K562 (cell line): Measurements from ENCODE around the gene L3MBTL1. TPM values are rescaled to one million over a fixed set of nuclear protein-coding genes. Genes with fewer than 3 reads are reported as not detected.

Experiments
- ATAC-seq: fragments of 200-7000 bp; cut with Tn5 transposase; 3 replicates; pipeline ENCODE4 v1.9.1; 2020; ENCODE audit warnings: moderate library complexity
- BruUV-seq: library from RNA; stranded (reverse); fragments of 400-500 nt; replicated peaks from 2 replicates; lab custom pipeline; 2021; lab: Mats Ljungman, UMichigan
- CTCF ChIA-PET: fragments of 300-600 bp; formaldehyde crosslinking; extraction: SDS; loops from one replicate; lab custom pipeline; 2021; ENCODE audit warnings: low intra/inter-chr PET ratio; lab: Yijun Ruan, JAX
- POLR2A ChIA-PET: fragments of 300-600, 350-650 bp; sonication (Branson Sonifier 250); formaldehyde crosslinking; extraction: SDS; loops from one replicate; lab custom pipeline; 2021; ENCODE audit warnings: antibody characterized with exemption, inconsistent platforms; lab: Yijun Ruan, JAX
- DNase-seq, 4 experiments: peaks; one replicate each; pipeline versions ENCODE4 v3.0.0 to v3.0.0-alpha.2; 2011 to 2018; ENCODE audit warnings: low spot score in 3 of 4, mixed read lengths in 3 of 4; ENCODE audit errors: extremely low read depth in 1 of 4
- FAIRE-seq: peaks from 2 replicates; lab custom pipeline; 2011; peaks lifted over from hg19 to GRCh38; lab: Jason Lieb, UNC
- H2AFZ ChIP-seq: 2 replicates; pipeline ENCODE4 v1.6.0; 2011; ENCODE audit warnings: low read depth, low read length, control low read depth, inconsistent platforms
- H3K27ac ChIP-seq: fragments of 200-600 bp; 3 replicates; pipeline ENCODE4 v1.8.0; 2011; ENCODE audit warnings: low read depth, mild to moderate bottlenecking, control low read depth, inconsistent platforms, low read length, moderate library complexity, mixed read lengths; ENCODE audit errors: extremely low read depth
- H3K27me3 ChIP-seq, 2 experiments: fragments of 300-600 bp in 1 of 2; 2 replicates in 1 of 2; 3 replicates in 1 of 2; pipeline versions ENCODE4 v1.6.0 to v1.8.0; 2011; ENCODE audit warnings: inconsistent platforms in 2 of 2, low read length in 2 of 2, mild to moderate bottlenecking in 1 of 2, mixed read lengths in 1 of 2, moderate library complexity in 1 of 2; ENCODE audit not compliant: control insufficient read depth in 2 of 2, insufficient read depth in 2 of 2
- H3K36me3 ChIP-seq: fragments of 300-600 bp; 3 replicates; pipeline ENCODE4 v1.8.0; 2011; ENCODE audit warnings: mild to moderate bottlenecking, low read length, inconsistent platforms; ENCODE audit not compliant: control insufficient read depth, insufficient read depth
- H3K4me1 ChIP-seq, 2 experiments: fragments of 200-600 bp in 1 of 2; replicated peaks in 1 of 2; 2 replicates in 1 of 2; 3 replicates in 1 of 2; pipeline versions ENCODE4 v1.5.1 to v1.8.0; 2011; ENCODE audit warnings: inconsistent platforms in 2 of 2, low read length in 2 of 2, mild to moderate bottlenecking in 1 of 2, mixed read lengths in 1 of 2, moderate library complexity in 1 of 2; ENCODE audit not compliant: control insufficient read depth in 2 of 2, insufficient read depth in 2 of 2
- H3K4me2 ChIP-seq: 2 replicates; pipeline ENCODE4 v1.6.1; 2011; ENCODE audit warnings: low read length, control low read depth, inconsistent platforms, mixed read lengths; ENCODE audit not compliant: insufficient read depth
- H3K4me3 ChIP-seq: fragments of 200-600 bp; sonication (generic), shearing (Covaris generic); 2 replicates; pipeline ENCODE4 v1.5.1; 2016; ENCODE audit warnings: control low read depth, inconsistent platforms
- H3K79me2 ChIP-seq: fragments of 200-600 bp; 3 replicates; pipeline ENCODE4 v1.8.0; 2011; ENCODE audit warnings: low read length, inconsistent platforms; ENCODE audit not compliant: control insufficient read depth, insufficient read depth
- H3K9ac ChIP-seq, 2 experiments: 2 replicates each; pipeline versions ENCODE4 v1.6.0 to v1.6.1; 2011; ENCODE audit warnings: low read depth in 2 of 2, low read length in 2 of 2, control low read depth in 1 of 2, inconsistent platforms in 1 of 2, mild to moderate bottlenecking in 1 of 2, mixed read lengths in 1 of 2; ENCODE audit not compliant: insufficient read depth in 1 of 2
- H3K9me1 ChIP-seq: one replicate; pipeline ENCODE4 v1.6.0; 2011; ENCODE audit warnings: inconsistent platforms, mild to moderate bottlenecking, low read length, moderate library complexity; ENCODE audit not compliant: control insufficient read depth, insufficient read depth
- H3K9me3 ChIP-seq: replicated peaks from 2 replicates; pipeline ENCODE4 v1.5.1; 2011; ENCODE audit warnings: low read depth, low read length, inconsistent platforms; ENCODE audit not compliant: control insufficient read depth, insufficient read depth
- H4K20me1 ChIP-seq: replicated peaks from 2 replicates; pipeline ENCODE4 v1.6.1; 2011; ENCODE audit warnings: low read length, inconsistent platforms, mixed read lengths; ENCODE audit not compliant: control insufficient read depth, insufficient read depth
- EGR1 ChIP-seq: fragments of 450-650 bp; conservative IDR thresholded peaks from 2 replicates; pipeline ENCODE4 v1.6.1; 2017; ENCODE audit warnings: mild to moderate bottlenecking
- PURB ChIP-seq: sonication (generic); formaldehyde crosslinking; IDR thresholded peaks from 2 replicates; pipeline ENCODE4 v1.9.0; 2021; ENCODE audit warnings: low read depth, mild to moderate bottlenecking, missing genetic modification reagents
- RAD21 ChIP-seq, 2 experiments: fragments of 250-450 bp in 1 of 2; fragments of 450-650 bp in 1 of 2; sonication (Bioruptor Pico) in 1 of 2; formaldehyde crosslinking in 1 of 2; IDR thresholded peaks in 1 of 2; conservative IDR thresholded peaks in 1 of 2; 2 replicates each; pipeline versions ENCODE4 v1.4.0 to v1.8.0; 2020 to 2022; ENCODE audit warnings: mild to moderate bottlenecking in 2 of 2, moderate library complexity in 1 of 2
- RBM25 ChIP-seq: fragments of 200-400 bp; formaldehyde crosslinking; IDR thresholded peaks from 2 replicates; pipeline ENCODE4 v1.6.1; 2018; ENCODE audit warnings: low read length, low read depth, moderate library complexity; ENCODE audit not compliant: severe bottlenecking
- TGIF2 ChIP-seq: sonication (generic); formaldehyde crosslinking; IDR thresholded peaks from 2 replicates; pipeline ENCODE4 v1.8.1; 2022; ENCODE audit warnings: mild to moderate bottlenecking, missing genetic modification reagents, moderate library complexity
- ZNF124 ChIP-seq: sonication (generic); formaldehyde crosslinking; IDR thresholded peaks from 2 replicates; pipeline ENCODE4 v1.8.1; 2022; ENCODE audit warnings: missing genetic modification reagents
- WGBS: fragments of 100-300 bp; shearing (Covaris generic); methylation state at CpG from one replicate; pipeline ENCODE4 v1.1.6; 2016; ENCODE audit warnings: low coverage, mixed read lengths; ENCODE audit not compliant: insufficient coverage; ENCODE audit errors: missing lambda C conversion rate; 5-methylcytosine and 5-hydroxymethylcytosine counted together
- in situ Hi-C: fragments of 300-500 bp; cut with MboI; formaldehyde crosslinking; loops from 4 replicates; pipeline ENCODE4 v1.15.0; 2018; ENCODE audit warnings: inconsistent platforms, mixed read lengths
- intact Hi-C: fragments of 100-400 bp; cut with micrococcal nuclease; formaldehyde crosslinking; loops from 2 replicates; pipeline ENCODE4 v1.14.2; 2022
- polyA plus RNA-seq, 8 experiments: library from polyadenylated mRNA; depleted of rRNA in 4 of 8; stranded (reverse) in 5 of 8; unstranded in 3 of 8; fragments of >200 nt; fragmentation: Nextera tagmentation in 2 of 8; fragmentation: Illumina TruSeq in 1 of 8; extraction: Ambion mirVana in 2 of 8; extraction: Trizol in 1 of 8; gene quantifications; 2 replicates each; pipeline versions ENCODE4 v1.2.1 to v1.2.3, GENCODE V29; 2011 to 2014; ENCODE audit warnings: inconsistent platforms in 1 of 8, missing spikeins in 1 of 8
- total RNA-seq, 7 experiments: library from RNA; depleted of rRNA in 6 of 7; stranded (reverse); fragments of >200 nt in 6 of 7; fragmentation: Illumina TruSeq in 2 of 7; extraction: Trizol in 2 of 7; gene quantifications; 2 replicates each; pipeline versions ENCODE4 v1.2.1 to v1.2.3, GENCODE V29; 2011 to 2021; ENCODE audit warnings: low replicate concordance in 1 of 7
- TF ChIP-seq, protein P1 (sequence below): sonication (generic); IDR thresholded peaks from 2 replicates; pipeline ENCODE4 v1.6.1; 2016
- TF ChIP-seq, protein P2 (sequence below): fragments of 450-650 bp; formaldehyde crosslinking; IDR thresholded peaks from 2 replicates; pipeline ENCODE4 v1.4.0; 2020; ENCODE audit warnings: mild to moderate bottlenecking, moderate library complexity
- TF ChIP-seq, protein P3 (sequence below), 2 experiments: fragments of 450-650 bp; formaldehyde crosslinking in 1 of 2; IDR thresholded peaks; 2 replicates each; pipeline versions ENCODE4 v1.4.0 to v1.6.1; 2014 to 2020; ENCODE audit warnings: mild to moderate bottlenecking in 2 of 2, borderline replicate concordance in 1 of 2, low read depth in 1 of 2

Gene L3MBTL1
- total and polyA plus RNA-seq, 9 of the 15 experiments (the other 6 are each of a cell fraction or from before 2014, with no cell fraction given): 0.77 to 10.0 (median 4.4) TPM

DNA sequence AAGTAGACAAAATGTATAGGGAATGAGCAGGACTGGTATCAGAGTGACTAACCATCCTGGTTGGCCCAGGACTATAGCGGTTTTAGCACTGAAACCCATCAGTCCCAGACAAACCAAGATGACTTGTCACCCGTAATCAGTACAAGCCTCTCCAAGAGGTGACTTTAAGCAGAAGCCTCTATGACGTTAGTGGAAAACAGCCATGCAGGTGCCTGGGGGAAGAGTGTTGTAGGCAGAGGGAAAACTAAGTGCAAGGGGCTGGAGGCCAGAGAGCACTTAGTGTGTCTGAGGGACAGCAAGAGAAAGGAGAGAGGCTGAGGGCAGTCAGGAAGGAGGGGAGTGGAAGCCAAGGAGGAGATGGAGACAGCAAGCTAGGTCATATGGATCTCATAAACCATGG lies 53.5 kb downstream of the L3MBTL1 start (continued):
- TF ChIP-seq, protein P1, sequence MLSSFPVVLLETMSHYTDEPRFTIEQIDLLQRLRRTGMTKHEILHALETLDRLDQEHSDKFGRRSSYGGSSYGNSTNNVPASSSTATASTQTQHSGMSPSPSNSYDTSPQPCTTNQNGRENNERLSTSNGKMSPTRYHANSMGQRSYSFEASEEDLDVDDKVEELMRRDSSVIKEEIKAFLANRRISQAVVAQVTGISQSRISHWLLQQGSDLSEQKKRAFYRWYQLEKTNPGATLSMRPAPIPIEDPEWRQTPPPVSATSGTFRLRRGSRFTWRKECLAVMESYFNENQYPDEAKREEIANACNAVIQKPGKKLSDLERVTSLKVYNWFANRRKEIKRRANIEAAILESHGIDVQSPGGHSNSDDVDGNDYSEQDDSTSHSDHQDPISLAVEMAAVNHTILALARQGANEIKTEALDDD: no peak
- TF ChIP-seq, protein P2, sequence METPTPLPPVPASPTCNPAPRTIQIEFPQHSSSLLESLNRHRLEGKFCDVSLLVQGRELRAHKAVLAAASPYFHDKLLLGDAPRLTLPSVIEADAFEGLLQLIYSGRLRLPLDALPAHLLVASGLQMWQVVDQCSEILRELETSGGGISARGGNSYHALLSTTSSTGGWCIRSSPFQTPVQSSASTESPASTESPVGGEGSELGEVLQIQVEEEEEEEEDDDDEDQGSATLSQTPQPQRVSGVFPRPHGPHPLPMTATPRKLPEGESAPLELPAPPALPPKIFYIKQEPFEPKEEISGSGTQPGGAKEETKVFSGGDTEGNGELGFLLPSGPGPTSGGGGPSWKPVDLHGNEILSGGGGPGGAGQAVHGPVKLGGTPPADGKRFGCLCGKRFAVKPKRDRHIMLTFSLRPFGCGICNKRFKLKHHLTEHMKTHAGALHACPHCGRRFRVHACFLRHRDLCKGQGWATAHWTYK (CRISPR knock-in tag): no peak
- TF ChIP-seq TGIF2 (CRISPR knock-in tag): no peak
- TF ChIP-seq EGR1: no peak
- no peak for TF ChIP-seq ZNF124 (CRISPR knock-in tag)
- TF ChIP-seq PURB (CRISPR knock-in tag): no peak

DNA sequence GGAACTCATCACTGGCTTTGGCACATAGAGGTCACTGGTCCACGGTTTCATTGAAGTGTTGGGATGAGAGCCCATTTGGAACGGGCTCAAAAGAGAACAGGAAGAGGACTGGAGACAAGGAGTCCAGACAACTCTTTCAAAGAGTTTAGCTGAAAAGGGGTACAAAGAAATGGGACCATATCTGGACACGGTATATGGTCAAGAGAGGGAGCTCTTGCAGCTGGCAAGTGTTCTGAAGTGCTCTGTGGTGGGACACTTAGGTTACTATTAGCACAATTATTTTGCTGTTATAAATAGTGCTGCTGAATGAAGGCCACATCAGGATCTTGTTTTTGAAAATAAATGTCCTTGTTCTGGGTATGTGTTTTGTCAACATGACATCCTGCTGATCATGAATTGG lies 55.9 kb downstream of the L3MBTL1 start:
- peaks cover 6 to 14% of the 10 kb centered on the region in 2 experiments for H3K4me1 ChIP-seq
- intact Hi-C loops: no loop called here
- TF ChIP-seq RBM25: no peak
- TF ChIP-seq, protein P3, sequence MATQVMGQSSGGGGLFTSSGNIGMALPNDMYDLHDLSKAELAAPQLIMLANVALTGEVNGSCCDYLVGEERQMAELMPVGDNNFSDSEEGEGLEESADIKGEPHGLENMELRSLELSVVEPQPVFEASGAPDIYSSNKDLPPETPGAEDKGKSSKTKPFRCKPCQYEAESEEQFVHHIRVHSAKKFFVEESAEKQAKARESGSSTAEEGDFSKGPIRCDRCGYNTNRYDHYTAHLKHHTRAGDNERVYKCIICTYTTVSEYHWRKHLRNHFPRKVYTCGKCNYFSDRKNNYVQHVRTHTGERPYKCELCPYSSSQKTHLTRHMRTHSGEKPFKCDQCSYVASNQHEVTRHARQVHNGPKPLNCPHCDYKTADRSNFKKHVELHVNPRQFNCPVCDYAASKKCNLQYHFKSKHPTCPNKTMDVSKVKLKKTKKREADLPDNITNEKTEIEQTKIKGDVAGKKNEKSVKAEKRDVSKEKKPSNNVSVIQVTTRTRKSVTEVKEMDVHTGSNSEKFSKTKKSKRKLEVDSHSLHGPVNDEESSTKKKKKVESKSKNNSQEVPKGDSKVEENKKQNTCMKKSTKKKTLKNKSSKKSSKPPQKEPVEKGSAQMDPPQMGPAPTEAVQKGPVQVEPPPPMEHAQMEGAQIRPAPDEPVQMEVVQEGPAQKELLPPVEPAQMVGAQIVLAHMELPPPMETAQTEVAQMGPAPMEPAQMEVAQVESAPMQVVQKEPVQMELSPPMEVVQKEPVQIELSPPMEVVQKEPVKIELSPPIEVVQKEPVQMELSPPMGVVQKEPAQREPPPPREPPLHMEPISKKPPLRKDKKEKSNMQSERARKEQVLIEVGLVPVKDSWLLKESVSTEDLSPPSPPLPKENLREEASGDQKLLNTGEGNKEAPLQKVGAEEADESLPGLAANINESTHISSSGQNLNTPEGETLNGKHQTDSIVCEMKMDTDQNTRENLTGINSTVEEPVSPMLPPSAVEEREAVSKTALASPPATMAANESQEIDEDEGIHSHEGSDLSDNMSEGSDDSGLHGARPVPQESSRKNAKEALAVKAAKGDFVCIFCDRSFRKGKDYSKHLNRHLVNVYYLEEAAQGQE (IDR thresholded peaks at IDR 0.05; ENCODE audit: borderline replicate concordance): peak; percentile 31; the same call in 1 of the 2 replicates
- TF ChIP-seq, protein P3 (CRISPR knock-in tag; IDR thresholded peaks at IDR 0.05; ENCODE audit: low read depth): no peak
- TF ChIP-seq RAD21 (CRISPR knock-in tag; conservative IDR thresholded peaks at IDR 0.05 in 1 of 2, IDR thresholded peaks at IDR 0.05 in 1 of 2): peak; percentile 37 to 71

More for the DNA sequence above, 55.9 kb downstream of the L3MBTL1 start:
- Histone ChIP-seq H3K4me2 (no peak overlapping the region), H3K27ac (no peak overlapping the region), H3K4me3 (no peak overlapping the region), H3K27me3 (no peaks in the 10 kb centered on the region), H3K36me3 (no peaks in the 10 kb centered on the region), H3K9ac (no peak overlapping the region), H3K9me3 (no peaks in the 10 kb centered on the region), H2AFZ (peak overlapping the region; percentile 47; the same call in 1 of the 2 replicates), H4K20me1 (no peaks in the 10 kb centered on the region), H3K79me2 (no peaks in the 10 kb centered on the region), H3K9me1 (no peaks in the 10 kb centered on the region)
- BruUV-seq: no TSS peak
- FAIRE-seq: peak; percentile 68
- WGBS: 15% methylated on average over 3 of the region's 3 CpGs
- POLR2A ChIA-PET: interaction anchor here (0.8 to 1.3 kb wide), 2 partner anchors 13 to 18 kb away, joined by 3 to 4 read pairs; no protein-coding TSS in a partner anchor
- peak; percentile 74 for ATAC-seq
- in situ Hi-C loops: no loop called here
- CTCF ChIA-PET: no interaction called here
- peak in 1 of 4 experiments; percentile 48 for DNase-seq
